AG04450 (cell line): ENCODE measurements around the gene MIA. TPM values are rescaled to one million over a fixed set of nuclear protein-coding genes. Genes with fewer than 3 reads are reported as not detected.

Source experiments
- CTCF ChIA-PET: fragments of 300-600, 350-600 bp; formaldehyde crosslinking; extraction: SDS; loops from one replicate; lab custom pipeline; 2022; ENCODE audit warnings: antibody characterized with exemption, inconsistent platforms; lab: Charles Lee
- POLR2A ChIA-PET: fragments of 350-600 bp; formaldehyde crosslinking; extraction: SDS; loops from one replicate; lab custom pipeline; 2021; ENCODE audit warnings: antibody characterized with exemption, inconsistent platforms; lab: Yijun Ruan, JAX
- DNase-seq: peaks from one replicate; pipeline ENCODE4 v3.0.0-alpha.2; 2011; ENCODE audit warnings: low read depth, low spot score
- H3K27ac ChIP-seq: one replicate; pipeline ENCODE4 v1.5.1; 2012; ENCODE audit warnings: low read depth, low read length, control low read depth
- H3K27me3 ChIP-seq: one replicate; pipeline ENCODE4 v1.6.0; 2012; ENCODE audit warnings: low read length; ENCODE audit not compliant: control insufficient read depth, insufficient read depth
- H3K4me3 ChIP-seq: 2 replicates; pipeline ENCODE4 v1.5.1; 2011; ENCODE audit warnings: mild to moderate bottlenecking, low read depth, low read length, control low read depth
- H3K9me3 ChIP-seq: 2 replicates; pipeline ENCODE4 v1.5.1; 2012; ENCODE audit warnings: low read length; ENCODE audit not compliant: control insufficient read depth, insufficient read depth
- polyA plus RNA-seq: library from polyadenylated mRNA; depleted of rRNA; stranded (reverse); fragments of >200 nt; gene quantifications from 2 replicates; pipeline ENCODE4 v1.2.3, GENCODE V29; 2011
- TF ChIP-seq, protein P1 (sequence below): IDR thresholded peaks from 2 replicates; pipeline ENCODE4 v1.5.1; 2011; ENCODE audit warnings: low read depth, low read length, control low read depth, inconsistent platforms

Gene MIA
- polyA plus RNA-seq, 1 experiment = not detected

DNA sequence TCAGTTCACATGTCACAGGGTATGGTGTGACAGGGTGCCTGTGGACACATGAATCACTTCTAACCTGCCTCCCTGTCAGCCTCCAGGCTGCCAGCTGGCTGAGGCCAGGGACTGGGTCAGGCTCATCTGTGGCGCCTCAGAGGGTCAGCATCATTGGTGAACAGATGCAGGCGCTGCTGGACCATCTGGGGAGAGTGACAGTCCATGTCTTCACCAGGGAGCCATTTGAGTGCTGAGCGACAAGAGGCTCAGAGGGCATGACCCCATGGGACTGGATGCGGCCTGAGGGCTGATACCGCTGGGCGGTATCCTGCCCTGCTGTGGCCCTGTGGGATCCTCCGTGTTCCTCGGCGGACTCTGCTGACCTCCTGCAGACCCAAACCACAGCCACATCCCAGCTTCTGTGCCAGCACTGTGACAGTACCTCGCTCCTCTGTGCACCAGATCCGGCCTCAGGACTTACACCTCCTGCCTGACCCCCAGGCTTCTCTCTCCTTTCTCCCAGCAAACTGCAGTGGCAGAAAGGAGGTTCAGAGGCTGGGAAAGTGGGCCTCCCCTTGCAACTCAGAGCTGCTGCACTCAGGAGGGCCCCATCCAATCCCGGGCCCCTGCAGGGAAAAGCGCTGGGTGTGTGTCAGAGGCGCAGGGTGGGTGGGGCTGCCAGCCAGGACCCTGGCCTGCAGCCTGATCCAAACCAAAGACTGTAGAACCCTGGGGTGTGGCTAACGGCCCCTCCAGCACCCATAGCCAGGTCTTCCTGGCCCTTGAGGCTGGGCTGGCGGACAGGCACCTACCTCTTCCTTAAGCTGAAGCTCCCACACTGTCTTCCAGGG is 35.2 kb upstream of the MIA start:
- no peak for DNase-seq
- H3K27ac ChIP-seq = no peak overlapping the region
- POLR2A ChIA-PET = interaction anchor here (2.5 kb wide), 1 partner anchor 10 kb away, joined by 10 read pairs; the partner anchor contains the start of gene ACTMAP

DNA sequence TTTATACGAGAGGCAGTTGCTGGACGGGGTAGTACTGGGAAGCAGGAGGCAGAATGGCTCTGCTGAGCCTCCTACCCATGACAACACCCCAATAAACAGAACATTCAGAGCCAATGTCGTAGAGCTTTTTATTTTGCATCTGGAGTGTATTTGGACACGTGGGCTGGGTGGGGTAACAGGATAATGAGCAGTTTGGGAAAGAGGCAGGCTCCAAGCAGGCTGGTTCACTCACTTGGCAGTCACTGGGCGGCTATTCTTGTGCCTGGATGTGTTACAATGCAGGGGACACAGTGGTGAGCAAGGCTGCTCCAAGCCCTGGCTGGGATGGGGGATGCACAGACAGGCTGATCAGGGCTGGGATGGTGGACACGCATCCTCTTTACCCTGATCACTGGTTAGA is 34.6 kb upstream of the MIA start:
- TF ChIP-seq, protein P1, sequence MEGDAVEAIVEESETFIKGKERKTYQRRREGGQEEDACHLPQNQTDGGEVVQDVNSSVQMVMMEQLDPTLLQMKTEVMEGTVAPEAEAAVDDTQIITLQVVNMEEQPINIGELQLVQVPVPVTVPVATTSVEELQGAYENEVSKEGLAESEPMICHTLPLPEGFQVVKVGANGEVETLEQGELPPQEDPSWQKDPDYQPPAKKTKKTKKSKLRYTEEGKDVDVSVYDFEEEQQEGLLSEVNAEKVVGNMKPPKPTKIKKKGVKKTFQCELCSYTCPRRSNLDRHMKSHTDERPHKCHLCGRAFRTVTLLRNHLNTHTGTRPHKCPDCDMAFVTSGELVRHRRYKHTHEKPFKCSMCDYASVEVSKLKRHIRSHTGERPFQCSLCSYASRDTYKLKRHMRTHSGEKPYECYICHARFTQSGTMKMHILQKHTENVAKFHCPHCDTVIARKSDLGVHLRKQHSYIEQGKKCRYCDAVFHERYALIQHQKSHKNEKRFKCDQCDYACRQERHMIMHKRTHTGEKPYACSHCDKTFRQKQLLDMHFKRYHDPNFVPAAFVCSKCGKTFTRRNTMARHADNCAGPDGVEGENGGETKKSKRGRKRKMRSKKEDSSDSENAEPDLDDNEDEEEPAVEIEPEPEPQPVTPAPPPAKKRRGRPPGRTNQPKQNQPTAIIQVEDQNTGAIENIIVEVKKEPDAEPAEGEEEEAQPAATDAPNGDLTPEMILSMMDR = no peak
- POLR2A ChIA-PET = interaction anchor here (2.5 kb wide), 1 partner anchor 9 kb away, joined by 10 read pairs; the partner anchor contains the start of gene ACTMAP

More for the DNA sequence above, 35.2 kb upstream of the MIA start:
- Histone ChIP-seq H3K27me3 (no peaks in the 10 kb centered on the region), H3K4me3 (no peak overlapping the region), H3K9me3 (no peaks in the 10 kb centered on the region)
- CTCF ChIA-PET = no interaction called here
- TF ChIP-seq, protein P1 = no peak

DNA sequence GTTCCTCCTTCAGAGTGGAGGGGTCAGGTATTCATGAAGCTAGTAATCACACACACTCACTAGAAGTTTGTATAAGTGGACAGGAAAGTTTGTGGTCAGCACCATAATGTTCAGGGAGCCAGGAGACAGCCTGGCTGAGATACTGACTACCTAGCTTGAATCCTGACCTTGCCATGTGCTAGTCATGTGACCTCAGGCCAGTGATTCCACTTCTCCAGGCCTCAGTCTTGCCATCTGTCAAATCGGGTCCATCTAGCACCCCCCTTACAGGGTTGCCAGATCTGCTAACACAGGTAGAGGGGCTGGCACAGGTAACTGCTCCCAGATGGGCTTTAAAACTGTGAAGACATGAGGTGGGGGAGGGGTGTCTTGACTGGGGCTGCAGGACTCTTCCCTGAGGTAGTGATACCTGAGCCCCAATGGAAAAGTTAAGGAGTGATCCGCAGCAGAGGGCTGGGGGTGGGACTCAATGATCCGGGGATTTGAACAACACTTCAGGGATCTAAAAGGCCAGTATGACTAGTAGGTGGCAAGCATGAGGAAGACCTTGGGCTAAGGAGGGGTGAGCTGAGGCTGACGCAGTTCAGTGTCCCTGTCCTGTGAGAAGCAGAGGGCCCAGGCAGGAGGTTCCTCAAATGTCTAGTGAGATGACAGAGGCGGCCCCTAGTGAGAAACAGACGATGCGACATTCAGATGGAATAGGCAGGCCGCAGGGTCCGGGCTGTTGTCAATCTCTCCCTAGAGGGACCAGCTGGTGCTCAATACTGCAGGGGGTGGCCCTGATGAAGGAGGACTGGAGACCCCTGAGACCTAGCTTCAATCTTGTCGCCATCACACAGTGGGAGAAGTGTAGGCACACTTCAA is 33.6 kb upstream of the MIA start:
- no peak overlapping the region for H3K27ac ChIP-seq
- TF ChIP-seq, protein P1 = no peak
- CTCF ChIA-PET = no interaction called here
- H3K9me3 ChIP-seq = no peaks in the 10 kb centered on the region
- no peaks in the 10 kb centered on the region for H3K27me3 ChIP-seq
- no peak for DNase-seq
- H3K4me3 ChIP-seq = no peak overlapping the region
- POLR2A ChIA-PET = interaction anchor here (1.2 to 2.5 kb wide), 3 partner anchors 8 to 36 kb away, joined by 3 to 10 read pairs (median 3); partner anchors contain the start of genes ACTMAP and RAB4B

More for the DNA sequence above, 34.6 kb upstream of the MIA start:
- CTCF ChIA-PET = no interaction called here
- H3K27me3 ChIP-seq = no peaks in the 10 kb centered on the region
- H3K27ac ChIP-seq = no peak overlapping the region
- no peaks in the 10 kb centered on the region for H3K9me3 ChIP-seq
- H3K4me3 ChIP-seq = no peak overlapping the region
- DNase-seq = no peak

GRCh38 chr19:40742477-40742876 is 32.8 kb upstream of the MIA start:
- Histone ChIP-seq H3K9me3 (no peaks in the 10 kb centered on the region), H3K4me3 (no peak overlapping the region), H3K27me3 (no peaks in the 10 kb centered on the region), H3K27ac (no peak overlapping the region)
- ChIA-PET CTCF (no interaction called here), POLR2A (interaction anchor here (1.2 to 2.5 kb wide), 3 partner anchors 8 to 36 kb away, joined by 3 to 10 read pairs (median 3); partner anchors contain the start of genes ACTMAP and RAB4B)
- no peak for DNase-seq
- TF ChIP-seq, protein P1 = no peak
